Measurements from ENCODE around the gene LHPP.
"Not testable (repeated sequence)": the region's sequence is repeated elsewhere in the genome, so short reads cannot be mapped to it uniquely, and the experiment has no call there.

The LHPP gene

GRCh38 chr10:124598196-124598595 is 136.6 kb downstream of the LHPP start:
- DNase-seq, result no peak

GRCh38 chr10:124598773-124599587 is 137.4 kb downstream of the LHPP start:
- no peak for DNase-seq

GRCh38 chr10:124599588-124600050 is 138.0 kb downstream of the LHPP start:
- DNase-seq, result no peak

- no peak for DNase-seq
These were observed 138.6 kb downstream of the LHPP start for GRCh38 chr10:124600051-124600880.

GRCh38 chr10:124601016-124601415 is 139.4 kb downstream of the LHPP start:
- DNase-seq, result no peak

- DNase-seq, result no peak
These were observed 140.0 kb downstream of the LHPP start for GRCh38 chr10:124601431-124602120.

GRCh38 chr10:124602121-124602561 is 140.5 kb downstream of the LHPP start:
- no peak for DNase-seq

GRCh38 chr10:124602646-124603365 is 141.2 kb downstream of the LHPP start:
- DNase-seq, result no peak

- no peak for DNase-seq
These were observed 142.0 kb downstream of the LHPP start for GRCh38 chr10:124603376-124604213.

GRCh38 chr10:124604214-124605000 is 142.8 kb downstream of the LHPP start:
- DNase-seq, result no peak

GRCh38 chr10:124605001-124605370 is 143.4 kb downstream of the LHPP start:
- DNase-seq, result no peak

GRCh38 chr10:124605481-124605855 is 143.8 kb downstream of the LHPP start:
- DNase-seq, result no peak

GRCh38 chr10:124605856-124606812 is 144.5 kb downstream of the LHPP start:
- no peak for DNase-seq

GRCh38 chr10:124606822-124607221 is 145.2 kb downstream of the LHPP start:
- DNase-seq, result no peak

GRCh38 chr10:124607693-124608092 is 146.1 kb downstream of the LHPP start:
- DNase-seq, result no peak

- DNase-seq, result no peak
These were observed 146.6 kb downstream of the LHPP start for GRCh38 chr10:124608093-124608721.

GRCh38 chr10:124609698-124610097 is 148.1 kb downstream of the LHPP start:
- DNase-seq, result no peak

GRCh38 chr10:124610186-124610585 is 148.6 kb downstream of the LHPP start:
- not testable (repeated sequence) for DNase-seq

- DNase-seq, result not testable (repeated sequence)
These were observed 149.2 kb downstream of the LHPP start for GRCh38 chr10:124610851-124611250.

All from stimulated activated CD4-positive, alpha-beta T cell treated with anti-CD3 and anti-CD28 coated beads, Interleukin-12 subunit alpha, Interleukin-12 subunit beta, amount 100 ng/mL, for 4 hours (primary cell).